AG04449 (cell line): ENCODE results near the gene FCRL6.
A peak's percentile ranks its signal among the peaks of the same experiment; 100 is the strongest.

Experiments used
- CTCF ChIA-PET: fragments of 350-600 bp; formaldehyde crosslinking; extraction: SDS; loops from one replicate; lab custom pipeline; 2021; ENCODE audit warnings: antibody characterized with exemption; lab: Yijun Ruan, JAX
- POLR2A ChIA-PET: fragments of 400-600, 350-600 bp; formaldehyde crosslinking; extraction: SDS; loops from one replicate; lab custom pipeline; 2020; ENCODE audit warnings: antibody characterized with exemption, inconsistent platforms; lab: Yijun Ruan, JAX
- DNase-seq: peaks from one replicate; pipeline ENCODE4 v3.0.0-alpha.2; 2010; ENCODE audit warnings: low read depth, low spot score
- H3K4me3 ChIP-seq: 2 replicates; pipeline ENCODE4 v1.5.1; 2011; ENCODE audit warnings: low read depth, mild to moderate bottlenecking, control low read depth, low read length
- CTCF ChIP-seq: IDR thresholded peaks from one replicate; pipeline ENCODE4 v1.5.1; 2011; ENCODE audit warnings: mild to moderate bottlenecking, moderate library complexity, low read length, control low read depth, inconsistent platforms; ENCODE audit not compliant: insufficient read depth; ENCODE audit errors: missing control alignments

Gene FCRL6

GRCh38 chr1:159854693-159855192 is 52.6 kb downstream of the FCRL6 start:
- peak overlapping the region; percentile 63 for H3K4me3 ChIP-seq
- CTCF ChIA-PET: interaction anchor here (0.8 to 5.5 kb wide), 5 partner anchors 12 to 56 kb away, joined by 3 to 57 read pairs (median 5); no protein-coding TSS in a partner anchor
- no peak for TF ChIP-seq CTCF
- POLR2A ChIA-PET: interaction anchor here (0.9 to 1.2 kb wide), 3 partner anchors 18 to 35 kb away, joined by 3 to 6 read pairs (median 3); no protein-coding TSS in a partner anchor
- DNase-seq: no peak

GRCh38 chr1:159855709-159856108 is 53.5 kb downstream of the FCRL6 start:
- DNase-seq: no peak
- no peak for TF ChIP-seq CTCF
- H3K4me3 ChIP-seq: peak overlapping the region; percentile 63
- CTCF ChIA-PET: interaction anchor here (0.8 to 1.0 kb wide), 2 partner anchors 35 to 57 kb away, joined by 4 read pairs; no protein-coding TSS in a partner anchor
- POLR2A ChIA-PET: interaction anchor here (0.6 kb wide), 1 partner anchor 1838 kb away, joined by 3 read pairs; no protein-coding TSS in a partner anchor

- DNase-seq: no peak
- CTCF ChIA-PET: interaction anchor here (1.6 to 1.7 kb wide), 2 partner anchors 35 to 57 kb away, joined by 3 to 5 read pairs; no protein-coding TSS in a partner anchor
Observed at GRCh38 chr1:159856576-159856975, 54.4 kb downstream of the FCRL6 start.

GRCh38 chr1:159857889-159858288 is 55.7 kb downstream of the FCRL6 start:
- CTCF ChIA-PET: interaction anchor here (1.6 to 1.7 kb wide), 2 partner anchors 36 to 59 kb away, joined by 3 to 5 read pairs; no protein-coding TSS in a partner anchor
- TF ChIP-seq CTCF: no peak
- POLR2A ChIA-PET: no interaction called here
- H3K4me3 ChIP-seq: no peak overlapping the region
- DNase-seq: no peak

More at GRCh38 chr1:159856576-159856975, 54.4 kb downstream of the FCRL6 start:
- POLR2A ChIA-PET: no interaction called here
- no peak for TF ChIP-seq CTCF
- H3K4me3 ChIP-seq: no peak overlapping the region

GRCh38 chr1:159859767-159860322 is 57.7 kb downstream of the FCRL6 start:
- CTCF ChIA-PET: interaction anchor here (0.8 kb wide), 1 partner anchor 62 kb away, joined by 3 read pairs; no protein-coding TSS in a partner anchor
- H3K4me3 ChIP-seq: no peak overlapping the region
- no peak for DNase-seq
- no peak for TF ChIP-seq CTCF
- POLR2A ChIA-PET: interaction anchor here (1.2 kb wide), 1 partner anchor 9 kb away, joined by 4 read pairs; no protein-coding TSS in a partner anchor

- TF ChIP-seq CTCF: no peak
- H3K4me3 ChIP-seq: no peak overlapping the region
- no peak for DNase-seq
- ChIA-PET CTCF (interaction anchor here (0.8 to 1.5 kb wide), 2 partner anchors 32 to 63 kb away, joined by 3 to 5 read pairs; no protein-coding TSS in a partner anchor), POLR2A (interaction anchor here (1.2 kb wide), 1 partner anchor 9 kb away, joined by 4 read pairs; no protein-coding TSS in a partner anchor)
Observed at GRCh38 chr1:159860456-159860855, 58.3 kb downstream of the FCRL6 start.
